ENCODE results near the gene SESN3.
A peak's percentile ranks its signal among the peaks of the same experiment; 100 is the strongest.
"Not testable (repeated sequence)": the region's sequence is repeated elsewhere in the genome, so short reads cannot be mapped to it uniquely, and the experiment has no call there.

SESN3 gene

GRCh38 chr11:95212609-95213008 is 18.4 kb downstream of the SESN3 start:
- no peak for DNase-seq

GRCh38 chr11:95209535-95209934 is 21.5 kb downstream of the SESN3 start:
- DNase-seq, result not testable (repeated sequence)

GRCh38 chr11:95200781-95201457 is 30.1 kb downstream of the SESN3 start:
- DNase-seq, result no peak

GRCh38 chr11:95195831-95196230 is 35.2 kb downstream of the SESN3 start:
- no peak for DNase-seq

DNA sequence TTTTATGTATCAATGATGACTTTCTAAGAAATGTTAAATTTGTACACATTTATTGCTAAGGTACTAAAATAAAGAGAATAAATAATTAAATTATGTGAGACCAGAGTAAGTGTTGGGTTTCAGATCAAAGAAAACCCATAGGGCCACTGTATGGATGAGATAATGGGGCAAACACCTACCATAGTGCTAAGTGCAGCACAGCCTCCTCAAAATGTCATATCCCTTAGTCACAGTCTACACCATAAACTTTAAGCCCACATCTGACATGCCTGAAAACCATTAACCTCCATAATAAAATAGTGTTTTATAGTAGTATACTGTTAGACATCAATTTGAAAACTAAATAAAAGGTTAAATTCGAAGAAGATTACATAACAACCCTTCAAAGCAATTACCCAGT is 37.5 kb downstream of the SESN3 start:
- DNase-seq, result no peak

GRCh38 chr11:95192717-95193116 is 38.3 kb downstream of the SESN3 start:
- DNase-seq, result no peak

DNA sequence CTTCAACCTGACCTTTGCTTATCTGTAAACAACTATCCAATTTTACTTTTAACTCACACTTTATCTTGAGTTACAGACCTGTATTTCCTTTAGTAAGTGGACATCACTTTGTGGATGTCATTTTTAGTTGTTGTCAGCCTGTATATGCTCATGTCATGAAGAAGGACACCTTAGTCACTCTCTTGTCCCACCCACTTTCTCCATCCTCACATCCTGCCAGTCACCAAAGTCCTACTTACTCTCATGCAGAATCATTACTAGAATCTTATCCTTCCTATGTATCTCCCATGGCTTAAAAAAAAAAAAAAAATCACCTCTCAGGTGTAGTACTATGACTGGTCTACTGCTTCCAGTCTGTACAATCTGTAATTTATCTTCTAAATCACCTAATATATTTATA is 43.3 kb downstream of the SESN3 start:
- DNase-seq, result no peak

DNA sequence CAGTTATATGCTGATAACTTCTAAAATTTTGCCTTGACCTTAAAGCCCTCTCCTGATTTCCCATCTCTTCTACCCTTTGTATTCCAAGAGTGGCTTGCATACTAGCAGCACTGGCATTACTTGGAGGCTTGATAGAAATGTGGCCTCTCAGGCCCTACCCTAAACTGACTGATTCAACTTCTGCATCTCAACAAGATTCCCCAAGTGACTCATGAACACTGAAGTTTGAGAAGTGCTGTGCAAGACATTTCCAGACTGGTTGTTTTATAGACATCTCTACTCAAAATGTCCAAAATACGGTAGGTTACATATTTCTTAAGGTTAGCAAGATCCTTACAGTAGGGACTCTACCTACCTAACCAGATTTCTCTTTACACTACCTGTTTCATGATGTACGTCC is 48.6 kb downstream of the SESN3 start:
- DNase-seq, result no peak

DNA sequence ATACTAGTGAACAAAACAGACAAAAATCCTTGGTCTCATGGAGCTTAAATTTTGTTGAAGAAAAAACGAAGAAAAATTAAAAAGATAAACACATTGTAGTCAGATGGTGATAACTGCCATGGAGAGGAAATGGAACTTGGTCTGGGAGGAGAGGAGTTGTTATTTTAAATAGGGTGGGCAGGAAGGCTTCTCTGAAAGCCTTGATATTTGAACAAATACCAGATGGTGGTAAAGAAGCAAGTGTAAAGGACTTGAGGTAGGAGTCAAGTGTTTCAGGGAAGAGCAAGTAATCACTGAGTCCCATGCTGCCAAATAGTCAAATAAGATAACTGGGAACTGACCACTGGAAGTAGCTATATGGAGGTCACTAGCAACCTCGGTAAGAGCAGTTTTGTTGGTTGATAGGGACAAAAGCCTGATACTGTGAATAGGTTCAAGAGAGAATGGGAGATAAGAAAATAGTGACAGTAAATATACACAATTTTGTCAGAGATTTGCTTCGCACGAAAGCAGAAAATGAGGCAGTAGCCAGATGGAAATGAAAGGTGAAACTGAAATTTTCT is 55.1 kb downstream of the SESN3 start:
- no peak for DNase-seq

- no peak for DNase-seq
These were observed 60.7 kb downstream of the SESN3 start for GRCh38 chr11:95170294-95170693.

DNA sequence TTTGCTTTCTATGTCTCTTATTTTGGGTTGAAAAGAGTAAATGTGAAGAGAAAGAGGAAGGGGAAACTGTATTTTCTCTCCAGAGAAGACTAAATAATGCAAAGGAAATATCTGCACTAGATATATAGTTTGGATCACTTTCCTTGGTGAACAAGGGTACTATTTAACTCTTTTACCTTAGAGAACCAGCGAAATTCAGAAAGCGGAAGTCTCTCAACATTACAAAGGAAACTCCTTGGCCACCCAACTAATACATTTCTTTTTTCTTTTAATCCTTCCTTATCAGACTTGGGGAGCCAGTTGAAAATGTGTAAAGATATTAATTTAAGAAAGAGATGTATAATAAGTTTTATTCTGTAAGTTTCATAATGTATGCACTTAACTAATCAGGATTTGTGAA is 64.2 kb downstream of the SESN3 start:
- no peak for DNase-seq

- DNase-seq, result no peak
These were observed 65.4 kb downstream of the SESN3 start for GRCh38 chr11:95165638-95166037.

- no peak for DNase-seq
These were observed 67.9 kb downstream of the SESN3 start for GRCh38 chr11:95163106-95163505.

- no peak for DNase-seq
These were observed 69.8 kb downstream of the SESN3 start for GRCh38 chr11:95161248-95161647.

GRCh38 chr11:95157824-95158223 is 73.2 kb downstream of the SESN3 start:
- DNase-seq, result no peak

DNA sequence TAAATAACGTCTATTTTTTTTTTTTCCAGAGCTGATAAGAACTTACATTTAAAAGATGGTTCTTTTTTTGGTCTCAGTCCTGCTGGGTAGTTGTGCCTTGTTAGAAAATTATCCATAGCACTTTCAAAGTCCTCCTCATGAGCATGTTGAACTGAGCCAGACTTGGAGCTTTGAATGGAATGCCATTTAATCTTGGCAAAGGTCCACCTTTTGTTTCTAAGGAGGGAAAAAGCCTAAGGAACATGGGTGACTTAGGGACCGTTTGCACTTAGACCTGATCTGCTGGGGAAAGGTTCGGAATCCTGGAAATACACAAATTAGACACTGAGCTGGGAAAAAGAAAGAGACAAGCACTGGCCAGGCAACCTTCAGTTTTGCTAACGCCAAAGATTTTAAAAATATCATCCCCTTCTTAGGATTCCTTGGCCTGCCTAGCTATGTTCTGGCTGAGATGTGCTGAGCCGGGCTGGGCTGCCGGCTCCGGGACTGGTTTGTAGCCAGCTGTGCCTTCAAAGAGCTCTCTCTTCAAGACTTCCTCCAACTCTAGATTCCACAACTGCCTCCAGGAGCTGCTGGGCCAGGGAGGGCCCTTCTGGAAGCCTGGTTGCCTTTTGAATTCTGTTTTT is 74.0 kb downstream of the SESN3 start:
- no peak for DNase-seq

GRCh38 chr11:95156133-95156721 is 74.8 kb downstream of the SESN3 start:
- DNase-seq, result no peak

DNA sequence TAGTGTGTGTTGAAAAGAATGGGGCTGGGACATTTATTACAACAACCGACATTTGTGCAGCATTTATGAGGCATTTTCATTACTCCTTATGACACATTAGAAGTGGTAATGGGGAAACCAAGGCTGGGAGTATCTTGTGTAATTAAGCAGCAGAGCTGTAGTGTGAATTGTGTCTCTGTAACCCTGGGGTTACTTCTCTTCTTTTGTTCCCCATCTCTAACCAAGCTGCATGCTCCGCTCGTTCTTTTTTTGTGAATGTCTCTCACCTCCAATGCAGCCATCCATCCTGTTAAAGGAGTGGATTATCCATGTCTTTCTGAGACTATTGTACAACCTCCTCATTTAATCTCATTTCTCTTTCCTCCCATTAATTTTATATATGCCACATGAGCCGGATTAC is 75.6 kb downstream of the SESN3 start:
- no peak for DNase-seq

DNA sequence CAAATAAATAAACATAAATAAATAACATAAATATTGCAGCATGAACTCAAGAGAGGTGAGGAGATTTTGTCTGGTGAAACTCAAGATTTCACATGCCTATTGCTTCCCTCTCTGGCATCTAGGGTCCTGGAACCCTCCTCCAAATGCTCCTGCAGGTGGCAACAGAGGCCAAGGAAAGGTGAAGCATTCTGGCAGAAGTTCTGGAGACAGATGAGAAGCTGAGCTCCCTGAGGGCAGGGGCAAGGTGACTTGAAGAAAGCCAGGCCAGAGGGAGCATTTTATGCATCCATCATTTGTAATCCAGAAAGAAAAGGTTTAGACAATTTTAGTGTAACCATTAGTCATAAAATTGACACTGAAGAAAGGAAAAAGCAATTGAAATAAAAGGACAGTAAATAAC is 76.5 kb downstream of the SESN3 start:
- DNase-seq, result peak; percentile 35

GRCh38 chr11:95153857-95154246 is 77.2 kb downstream of the SESN3 start:
- no peak for DNase-seq

DNA sequence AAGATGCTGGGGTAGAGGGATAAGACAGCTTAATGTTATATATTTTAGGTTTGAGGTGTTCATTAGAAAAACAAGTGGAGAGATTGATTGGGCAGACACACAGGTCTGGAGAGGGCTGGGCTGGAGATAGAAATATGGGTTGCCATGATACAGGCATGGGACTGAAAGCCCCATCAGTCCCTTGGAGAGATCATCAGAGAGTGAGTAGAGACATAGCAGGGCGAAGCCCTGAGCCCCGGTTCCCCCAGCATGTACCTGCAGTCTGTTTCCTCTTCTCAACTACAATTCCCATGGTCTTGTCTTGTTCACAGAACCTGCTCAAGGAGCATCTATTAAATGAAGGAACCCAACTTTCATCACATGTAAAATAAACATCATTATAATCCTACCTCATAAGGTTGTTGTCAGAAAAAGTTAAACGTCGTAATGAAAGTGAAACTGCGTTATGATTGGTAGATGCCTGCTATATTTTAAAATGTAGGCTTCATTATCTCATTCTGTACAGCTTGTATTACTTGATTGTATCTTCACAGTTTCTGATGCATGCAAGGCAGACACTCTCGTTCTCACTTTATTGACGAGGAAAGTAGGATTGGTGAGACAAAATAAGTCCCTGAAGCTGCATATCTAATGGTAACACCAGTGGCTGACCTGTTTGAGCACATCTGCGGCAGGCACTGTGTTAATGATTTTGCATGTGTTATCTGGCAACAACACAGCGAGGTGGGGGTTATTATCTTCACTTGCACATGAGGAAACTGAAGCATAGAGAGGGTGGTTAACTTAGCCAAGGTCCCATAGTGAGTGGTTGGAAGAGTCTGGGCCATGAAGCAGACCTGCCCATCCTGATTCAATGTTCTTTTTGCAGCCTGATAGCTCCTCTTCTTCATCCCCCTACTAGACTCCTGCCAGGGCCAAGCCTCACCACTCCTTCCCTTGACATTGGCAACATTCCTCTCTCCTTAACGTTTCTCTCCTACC is 77.8 kb downstream of the SESN3 start:
- no peak for DNase-seq

DNA sequence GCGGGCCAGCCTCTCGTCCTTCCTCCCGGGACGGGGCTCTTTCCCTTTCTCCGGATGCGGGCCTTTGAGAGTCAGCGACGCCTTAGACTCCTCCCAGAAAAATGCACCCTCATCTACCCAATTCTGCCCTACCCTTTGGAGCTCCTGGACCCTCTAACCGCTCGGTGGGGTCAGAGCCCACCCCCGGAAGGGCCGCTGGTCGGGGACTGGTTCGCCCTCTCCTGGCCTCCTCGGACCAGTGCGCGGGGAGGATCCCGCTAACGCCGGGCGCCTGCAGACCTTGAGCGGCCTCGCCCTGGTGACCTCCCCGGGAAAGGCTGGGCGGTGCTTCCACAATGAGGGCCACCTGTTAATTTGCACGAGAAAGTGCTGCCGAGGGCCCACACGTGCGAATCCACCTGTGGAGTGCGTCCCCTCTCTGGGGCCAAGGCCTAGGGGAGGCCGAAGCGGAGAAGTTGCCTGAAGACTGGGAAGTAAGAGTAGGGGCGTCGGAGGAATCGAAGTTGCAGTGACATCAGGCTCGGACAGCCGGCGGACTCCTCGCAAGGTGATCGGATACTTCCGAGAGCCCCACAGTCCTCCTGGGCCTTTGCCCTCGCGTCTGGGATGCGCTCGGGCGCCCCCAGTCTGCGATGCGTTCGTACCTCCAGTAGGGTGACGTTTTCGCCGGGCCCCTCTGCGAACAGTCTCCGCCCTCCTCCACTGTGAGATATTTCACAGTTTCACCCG is 79.9 kb downstream of the SESN3 start:
- DNase-seq, result peak; percentile 88

All from effector CD4-positive, alpha-beta T cell (primary cell).